NT2/D1 (cell line): ENCODE results near the gene KBTBD13.

Source experiments
- DNase-seq: peaks from one replicate; pipeline ENCODE4 v3.0.0-alpha.2; 2011; ENCODE audit warnings: low read depth, low spot score
- H3K27me3 ChIP-seq: 2 replicates; pipeline ENCODE4 v1.6.0; 2011; ENCODE audit warnings: mild to moderate bottlenecking; ENCODE audit not compliant: insufficient read length, insufficient read depth
- H3K36me3 ChIP-seq: 2 replicates; pipeline ENCODE4 v1.6.1; 2011; ENCODE audit warnings: mild to moderate bottlenecking, low read length, mixed read lengths; ENCODE audit not compliant: insufficient read depth, insufficient read length
- H3K4me1 ChIP-seq: 2 replicates; pipeline ENCODE4 v1.5.1; 2011; ENCODE audit not compliant: insufficient read depth, insufficient read length
- H3K4me3 ChIP-seq: 2 replicates; pipeline ENCODE4 v1.5.1; 2011; ENCODE audit warnings: low read depth; ENCODE audit not compliant: insufficient read length
- H3K9ac ChIP-seq: 2 replicates; pipeline ENCODE4 v1.6.0; 2011; ENCODE audit warnings: low read depth; ENCODE audit not compliant: insufficient read length
- H3K9me3 ChIP-seq: 2 replicates; pipeline ENCODE4 v1.5.1; 2011; ENCODE audit warnings: mild to moderate bottlenecking, low read length; ENCODE audit not compliant: insufficient read depth
- SUZ12 ChIP-seq: IDR thresholded peaks from 2 replicates; pipeline ENCODE4 v1.6.1; 2011; ENCODE audit not compliant: insufficient read length, insufficient read depth; ENCODE audit errors: extremely low read depth
- YY1 ChIP-seq: IDR thresholded peaks from 2 replicates; pipeline ENCODE4 v1.6.1; 2011; ENCODE audit not compliant: insufficient read length, insufficient read depth
- ZNF274 ChIP-seq: IDR thresholded peaks from 2 replicates; pipeline ENCODE4 v1.6.1; 2011; ENCODE audit warnings: mild to moderate bottlenecking, low read depth, low read length

The KBTBD13 gene

DNA sequence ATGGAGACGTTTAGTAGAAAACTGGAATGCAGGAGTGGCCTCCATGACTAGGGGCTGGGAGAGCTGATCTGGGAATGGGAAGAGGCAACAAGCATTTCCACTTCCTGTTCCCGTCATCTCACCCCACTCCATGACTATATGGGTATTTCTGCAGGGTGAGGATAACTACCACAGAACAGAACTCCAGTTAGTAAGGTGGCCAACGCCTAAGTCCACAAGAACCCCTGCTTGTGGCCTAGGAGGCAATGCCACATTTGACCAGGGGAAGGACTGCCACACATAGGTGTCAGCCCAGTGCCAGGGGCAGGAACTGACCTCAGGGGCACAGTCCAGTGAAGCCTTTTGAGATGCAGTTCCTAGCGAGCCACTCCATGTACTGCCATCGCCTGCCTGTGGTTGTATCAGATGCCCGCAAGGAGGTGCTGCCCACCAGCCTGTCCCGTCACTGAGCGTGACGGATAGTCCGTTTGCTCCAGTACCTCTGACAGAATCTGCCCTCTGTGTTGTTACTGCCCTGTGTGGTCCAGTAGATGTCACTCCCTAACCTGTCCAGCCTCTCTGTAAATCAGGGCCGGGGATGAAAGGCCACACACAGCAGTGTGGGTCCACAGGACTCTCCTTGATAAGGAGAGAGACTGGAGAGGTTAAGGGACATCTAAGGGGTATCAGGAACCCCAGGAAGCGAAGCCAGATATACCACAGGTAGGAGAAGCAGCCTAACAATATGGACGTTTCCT, 43.6 kb upstream of the KBTBD13 start:
- DNase-seq, result peak; percentile 73
- Histone ChIP-seq H3K36me3 (no peaks in the 10 kb centered on the region), H3K9me3 (no peaks in the 10 kb centered on the region), H3K27me3 (no peaks in the 10 kb centered on the region), H3K4me3 (no peak overlapping the region), H3K4me1 (peaks cover 2% of the 10 kb centered on the region), H3K9ac (no peak overlapping the region)
- TF ChIP-seq YY1 (no peak), SUZ12 (no peak), ZNF274 (no peak)

DNA sequence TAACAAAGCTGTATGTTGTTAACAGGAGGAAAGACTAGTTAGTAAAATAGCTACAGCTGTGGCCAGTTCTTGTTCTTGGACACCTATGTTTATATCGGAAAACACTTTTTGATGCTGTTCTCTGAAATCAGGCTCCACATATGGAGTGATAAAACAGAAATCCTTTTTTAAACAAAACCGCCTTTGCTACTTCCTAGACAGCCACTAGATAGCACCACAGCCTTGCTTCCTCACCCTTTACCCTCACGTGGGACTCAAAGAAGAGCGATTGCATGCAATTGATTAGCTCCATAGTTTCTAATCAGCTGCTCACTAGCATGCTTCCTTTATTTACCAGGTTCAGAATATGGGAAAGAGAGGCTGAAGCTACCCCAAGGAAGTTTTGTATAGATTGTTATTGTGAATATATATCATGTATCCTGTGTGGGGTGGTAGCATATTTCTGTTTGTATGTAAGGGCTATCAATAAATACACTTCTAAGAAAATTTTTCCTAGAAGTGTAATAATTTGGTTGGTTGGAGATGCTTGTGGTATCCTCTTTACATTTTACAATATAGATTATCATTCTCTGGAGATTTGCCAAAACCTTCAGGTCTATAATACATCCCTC, 42.8 kb upstream of the KBTBD13 start:
- Histone ChIP-seq H3K9ac (no peak overlapping the region), H3K36me3 (no peaks in the 10 kb centered on the region), H3K9me3 (no peaks in the 10 kb centered on the region), H3K4me1 (no peaks in the 10 kb centered on the region), H3K4me3 (no peak overlapping the region), H3K27me3 (no peaks in the 10 kb centered on the region)
- no peak for DNase-seq
- no peak for TF ChIP-seq YY1
- no peak for TF ChIP-seq SUZ12
- no peak for TF ChIP-seq ZNF274

DNA sequence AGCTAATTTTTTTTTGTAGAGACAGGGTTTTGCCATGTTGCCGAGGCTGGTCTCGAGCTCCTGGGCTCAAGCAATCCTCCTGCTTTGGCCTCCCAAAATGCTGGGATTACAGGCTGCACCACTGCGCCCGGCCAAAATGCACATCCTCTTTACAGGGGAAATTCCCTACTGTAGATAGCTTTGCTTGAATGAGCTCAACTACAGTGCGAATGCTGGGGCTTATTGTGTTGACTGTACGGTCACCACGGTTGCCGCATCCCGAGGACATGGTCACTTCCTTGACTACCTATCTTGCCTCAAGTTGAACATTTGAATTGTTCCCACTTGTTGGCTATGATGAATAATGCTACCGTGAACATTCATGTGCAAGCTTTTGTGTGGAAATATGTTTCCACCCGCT, 41.8 kb upstream of the KBTBD13 start:
- Histone ChIP-seq H3K4me1 (no peaks in the 10 kb centered on the region), H3K4me3 (no peak overlapping the region), H3K27me3 (no peaks in the 10 kb centered on the region), H3K9ac (no peak overlapping the region), H3K36me3 (no peaks in the 10 kb centered on the region), H3K9me3 (no peaks in the 10 kb centered on the region)
- TF ChIP-seq SUZ12 (no peak), YY1 (no peak), ZNF274 (no peak)
- no peak for DNase-seq

DNA sequence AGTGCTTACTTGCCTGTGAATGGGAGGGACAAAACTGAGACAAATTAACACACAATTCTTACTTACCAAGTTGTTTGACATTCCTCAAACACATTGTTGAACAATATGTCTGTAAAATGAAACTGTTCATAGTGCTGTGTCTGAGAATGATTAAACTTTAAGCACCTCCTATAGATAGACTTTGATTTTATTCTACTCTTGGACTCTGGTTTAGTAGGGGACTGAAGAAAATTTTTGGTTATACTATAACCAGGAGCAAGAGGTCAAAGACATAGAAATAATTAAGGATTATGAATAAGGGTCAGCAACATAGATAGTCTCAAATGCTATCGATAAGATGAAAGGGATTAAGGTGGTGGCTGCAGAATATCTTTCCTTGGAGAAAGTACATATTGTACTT, 39.2 kb upstream of the KBTBD13 start:
- Histone ChIP-seq H3K36me3 (no peaks in the 10 kb centered on the region), H3K4me3 (no peak overlapping the region), H3K4me1 (no peaks in the 10 kb centered on the region), H3K9ac (no peak overlapping the region), H3K9me3 (no peaks in the 10 kb centered on the region), H3K27me3 (no peaks in the 10 kb centered on the region)
- TF ChIP-seq ZNF274, result no peak
- DNase-seq, result no peak

DNA sequence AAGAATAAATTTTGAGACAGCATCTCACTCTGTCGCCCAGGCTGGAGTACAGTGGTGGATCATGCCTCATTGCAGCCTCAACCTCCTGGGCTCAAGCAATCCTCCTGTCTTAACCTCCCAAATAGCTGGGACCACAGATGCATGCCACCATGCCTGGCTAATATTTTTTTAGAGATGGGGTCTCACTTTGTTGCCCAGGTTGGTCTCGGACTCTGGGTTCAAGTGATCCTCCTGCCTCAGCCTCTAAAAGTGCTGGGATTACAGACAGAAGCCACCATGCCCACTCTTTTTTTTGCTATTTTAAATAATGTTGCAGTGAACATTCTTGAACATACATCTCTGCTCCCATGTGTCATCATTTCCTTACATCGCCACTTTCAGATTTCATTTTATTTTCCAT, 38.1 kb upstream of the KBTBD13 start:
- DNase-seq, result no peak
- Histone ChIP-seq H3K9ac (no peak overlapping the region), H3K9me3 (no peaks in the 10 kb centered on the region), H3K36me3 (no peaks in the 10 kb centered on the region), H3K27me3 (no peaks in the 10 kb centered on the region), H3K4me1 (no peaks in the 10 kb centered on the region), H3K4me3 (no peak overlapping the region)
- TF ChIP-seq YY1 (no peak), SUZ12 (no peak), ZNF274 (no peak)

DNA sequence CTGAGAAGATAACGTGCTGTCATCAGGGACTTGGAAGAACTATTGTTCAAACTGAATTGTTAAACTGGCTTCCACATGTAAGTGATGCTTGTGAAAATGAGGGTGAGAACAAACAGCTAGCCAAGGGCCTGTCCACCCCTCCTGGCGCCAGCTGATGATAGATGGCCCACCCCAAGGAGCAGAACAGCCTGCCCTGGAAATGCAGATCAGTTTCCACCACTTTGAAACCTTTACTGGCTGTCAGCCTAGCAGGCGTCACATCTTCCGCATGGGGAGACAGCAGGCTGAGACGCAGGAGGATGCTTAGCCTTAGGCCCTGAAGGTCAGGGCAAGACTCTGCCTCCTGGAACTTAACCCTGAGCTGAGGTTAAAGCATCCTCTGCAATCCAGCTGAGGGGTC, 37.7 kb upstream of the KBTBD13 start:
- Histone ChIP-seq H3K36me3 (no peaks in the 10 kb centered on the region), H3K9me3 (no peaks in the 10 kb centered on the region), H3K4me1 (no peaks in the 10 kb centered on the region), H3K9ac (no peak overlapping the region), H3K4me3 (no peak overlapping the region), H3K27me3 (no peaks in the 10 kb centered on the region)
- no peak for DNase-seq
- TF ChIP-seq ZNF274 (no peak), SUZ12 (no peak), YY1 (no peak)

DNA sequence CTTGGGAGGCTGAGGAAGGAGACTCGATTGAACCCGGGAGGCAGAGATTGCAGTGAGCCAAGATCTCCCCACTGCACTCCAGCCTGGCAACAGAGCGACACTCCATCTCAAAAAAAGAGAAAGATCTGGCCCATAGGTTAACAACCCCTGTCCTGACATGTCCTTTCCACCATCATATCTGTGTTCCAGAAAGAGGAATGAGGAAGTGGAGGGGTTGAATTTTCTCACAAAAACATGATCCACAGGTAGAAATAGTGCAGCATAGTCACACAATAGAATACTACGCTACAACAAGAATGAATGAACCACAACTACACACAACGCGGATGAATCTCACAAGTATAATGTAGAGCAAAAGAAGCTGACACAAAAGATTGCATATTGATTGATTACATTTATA, 36.1 kb upstream of the KBTBD13 start:
- no peaks in the 10 kb centered on the region for H3K27me3 ChIP-seq
- H3K9me3 ChIP-seq, result no peaks in the 10 kb centered on the region
- no peak for DNase-seq
- TF ChIP-seq SUZ12 (no peak), ZNF274 (no peak)
- H3K36me3 ChIP-seq, result no peaks in the 10 kb centered on the region
- H3K9ac ChIP-seq, result no peak overlapping the region
- H3K4me3 ChIP-seq, result no peak overlapping the region
- H3K4me1 ChIP-seq, result no peaks in the 10 kb centered on the region

DNA sequence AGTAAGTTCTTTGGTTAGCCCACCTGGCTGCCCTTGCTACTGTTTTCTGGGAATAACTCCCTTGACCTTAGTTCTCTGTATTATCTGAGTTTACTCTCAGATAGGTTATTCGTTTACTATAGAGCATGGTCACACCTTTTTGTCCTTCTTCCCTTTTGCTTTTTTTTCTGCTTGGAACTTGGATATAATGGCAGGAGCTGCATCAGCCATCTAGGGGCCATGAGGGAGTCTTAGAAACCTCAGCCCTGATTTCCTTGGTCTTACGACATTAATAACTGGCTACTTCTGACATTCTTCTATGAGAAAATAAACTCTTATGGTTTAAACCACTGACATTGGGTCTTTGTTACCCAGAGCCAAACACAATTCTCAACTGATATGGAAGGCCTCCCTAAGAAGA, 34.8 kb upstream of the KBTBD13 start:
- no peak for TF ChIP-seq ZNF274
- TF ChIP-seq SUZ12, result no peak
- no peak for TF ChIP-seq YY1

More for the DNA sequence above, 34.8 kb upstream of the KBTBD13 start:
- H3K9me3 ChIP-seq, result no peaks in the 10 kb centered on the region
- no peak overlapping the region for H3K4me3 ChIP-seq
- no peaks in the 10 kb centered on the region for H3K4me1 ChIP-seq
- no peak overlapping the region for H3K9ac ChIP-seq
- H3K36me3 ChIP-seq, result no peaks in the 10 kb centered on the region
- H3K27me3 ChIP-seq, result no peaks in the 10 kb centered on the region
- DNase-seq, result no peak
